NT2/D1 (cell line): ENCODE results near the gene SNX13.

Experiments used
- YY1 ChIP-seq: IDR thresholded peaks from 2 replicates; pipeline ENCODE4 v1.6.1; 2011; ENCODE audit not compliant: insufficient read length, insufficient read depth
- ZNF274 ChIP-seq: IDR thresholded peaks from 2 replicates; pipeline ENCODE4 v1.6.1; 2011; ENCODE audit warnings: mild to moderate bottlenecking, low read depth, low read length

DNA sequence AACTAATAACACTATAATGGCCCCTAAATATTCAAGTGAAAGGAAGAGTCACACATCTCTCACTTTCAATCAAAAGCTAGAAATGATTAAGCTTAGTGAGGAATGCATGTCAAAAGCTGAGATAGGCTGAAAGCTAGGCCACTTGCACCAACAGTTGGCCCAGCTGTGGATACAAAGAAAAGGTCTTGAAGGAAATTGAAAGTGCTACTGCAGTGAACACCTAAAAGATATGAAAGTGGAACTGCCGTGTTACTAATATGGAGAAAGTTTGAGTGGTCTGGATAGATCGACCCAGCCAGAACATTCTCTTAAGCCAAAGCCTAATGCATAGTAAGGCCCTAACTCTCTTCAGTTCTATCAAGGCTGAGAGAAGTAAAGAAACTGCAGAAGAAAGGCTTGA lies 12.1 kb upstream of the SNX13 start:
- TF ChIP-seq YY1 (no peak), ZNF274 (no peak)
